Neural crest cell (in vitro differentiated cells): ENCODE data around the gene NSD2. TPM values are rescaled to one million over a fixed set of nuclear protein-coding genes. Genes with fewer than 3 reads are reported as not detected.
A peak's percentile ranks its signal among the peaks of the same experiment; 100 is the strongest.

Experiments used
- DNase-seq: peaks from one replicate; pipeline ENCODE4 v3.0.0; 2021; ENCODE audit warnings: low read depth, mixed read lengths, low spot score
- H3K27ac Mint-ChIP-seq: one replicate; pipeline ENCODE4 v1.8.0; 2021; ENCODE audit warnings: mild to moderate bottlenecking, mixed read lengths; ENCODE audit not compliant: unreplicated experiment
- H3K27me3 Mint-ChIP-seq: 2 replicates; pipeline ENCODE4 v1.8.0; 2021; ENCODE audit warnings: low read depth, mild to moderate bottlenecking, mixed read lengths
- H3K36me3 Mint-ChIP-seq: 2 replicates; pipeline ENCODE4 v1.8.0; 2021; ENCODE audit warnings: low read depth, mild to moderate bottlenecking, mixed read lengths
- H3K4me1 Mint-ChIP-seq: 2 replicates; pipeline ENCODE4 v1.8.0; 2021; ENCODE audit warnings: mixed read lengths
- H3K4me3 Mint-ChIP-seq: one replicate; pipeline ENCODE4 v1.8.0; 2021; ENCODE audit warnings: mild to moderate bottlenecking, mixed read lengths
- H3K9me3 Mint-ChIP-seq: 2 replicates; pipeline ENCODE4 v1.8.0; 2021; ENCODE audit warnings: mixed read lengths
- CTCF ChIP-seq: fragments of 200-600 bp; sonication (generic); conservative IDR thresholded peaks from 2 replicates; pipeline ENCODE4 v1.5.0; 2021; ENCODE audit warnings: antibody characterized with exemption, mild to moderate bottlenecking
- total RNA-seq: library from RNA; stranded (reverse); gene quantifications from 2 replicates; pipeline ENCODE4 v1.2.1, GENCODE V29; 2021

The NSD2 gene
- total RNA-seq, 1 donor from 2014 or later: 274 TPM

- no peak for TF ChIP-seq CTCF
- H3K27me3 Mint-ChIP-seq: no peaks in the 10 kb centered on the region
- no peaks in the 10 kb centered on the region for H3K9me3 Mint-ChIP-seq
- DNase-seq: no peak
- H3K4me1 Mint-ChIP-seq: no peaks in the 10 kb centered on the region
- H3K4me3 Mint-ChIP-seq: no peak overlapping the region
- H3K36me3 Mint-ChIP-seq: peaks cover 19% of the 10 kb centered on the region
- H3K27ac Mint-ChIP-seq: no peak overlapping the region
Measured at GRCh38 chr4:1972414-1972813, 101.2 kb downstream of the NSD2 start.

GRCh38 chr4:1973218-1973617 lies 102.0 kb downstream of the NSD2 start:
- no peak for DNase-seq
- H3K27me3 Mint-ChIP-seq: no peaks in the 10 kb centered on the region
- H3K9me3 Mint-ChIP-seq: no peaks in the 10 kb centered on the region
- peak overlapping the region; percentile 18 for H3K4me3 Mint-ChIP-seq
- no peak overlapping the region for H3K27ac Mint-ChIP-seq
- no peak for TF ChIP-seq CTCF
- H3K36me3 Mint-ChIP-seq: peaks cover 19% of the 10 kb centered on the region
- H3K4me1 Mint-ChIP-seq: no peaks in the 10 kb centered on the region

GRCh38 chr4:1973661-1974060 lies 102.5 kb downstream of the NSD2 start:
- no peaks in the 10 kb centered on the region for H3K4me1 Mint-ChIP-seq
- no peak for TF ChIP-seq CTCF
- H3K9me3 Mint-ChIP-seq: no peaks in the 10 kb centered on the region
- no peaks in the 10 kb centered on the region for H3K27me3 Mint-ChIP-seq
- H3K36me3 Mint-ChIP-seq: peaks cover 19% of the 10 kb centered on the region
- DNase-seq: no peak
- no peak overlapping the region for H3K27ac Mint-ChIP-seq
- H3K4me3 Mint-ChIP-seq: no peak overlapping the region

- Mint-ChIP-seq H3K4me1 (no peaks in the 10 kb centered on the region), H3K36me3 (peaks cover 23% of the 10 kb centered on the region), H3K27me3 (peaks cover 4% of the 10 kb centered on the region), H3K9me3 (no peaks in the 10 kb centered on the region), H3K4me3 (peak overlapping the region; percentile 45), H3K27ac (no peak overlapping the region)
- DNase-seq: no peak
- no peak for TF ChIP-seq CTCF
Measured at GRCh38 chr4:1974840-1975239, 103.6 kb downstream of the NSD2 start.

GRCh38 chr4:1975391-1975801 lies 104.2 kb downstream of the NSD2 start:
- no peak for DNase-seq
- H3K4me1 Mint-ChIP-seq: no peaks in the 10 kb centered on the region
- no peaks in the 10 kb centered on the region for H3K9me3 Mint-ChIP-seq
- no peak for TF ChIP-seq CTCF
- peaks cover 7% of the 10 kb centered on the region for H3K27me3 Mint-ChIP-seq
- H3K4me3 Mint-ChIP-seq: peak overlapping the region; percentile 45
- peaks cover 22% of the 10 kb centered on the region for H3K36me3 Mint-ChIP-seq
- no peak overlapping the region for H3K27ac Mint-ChIP-seq

GRCh38 chr4:1975880-1976279 lies 104.7 kb downstream of the NSD2 start:
- Mint-ChIP-seq H3K27ac (no peak overlapping the region), H3K9me3 (no peaks in the 10 kb centered on the region), H3K36me3 (peaks cover 20% of the 10 kb centered on the region), H3K4me3 (no peak overlapping the region), H3K27me3 (peaks cover 7% of the 10 kb centered on the region), H3K4me1 (no peaks in the 10 kb centered on the region)
- DNase-seq: no peak
- no peak for TF ChIP-seq CTCF
